GM23338 (cell line): Measurements from ENCODE around the gene UBQLNL. TPM values are rescaled to one million over a fixed set of nuclear protein-coding genes. Genes with fewer than 3 reads are reported as not detected.

Source experiments
- polyA plus RNA-seq: library from polyadenylated mRNA; unstranded; fragments of >200 nt; fragmentation: Nextera tagmentation; extraction: Ambion mirVana; gene quantifications from 2 replicates; pipeline ENCODE4 v1.2.1, GENCODE V29; 2016
- total RNA-seq: library from RNA; depleted of rRNA; stranded (reverse); fragments of >200 nt; shearing (Covaris generic); gene quantifications from 2 replicates; pipeline ENCODE4 v1.2.3, GENCODE V29; 2014; rRNA removed

The UBQLNL gene
- total and polyA plus RNA-seq, 2 experiments from 2014 or later, result 0.52 TPM; not detected in 1

Other genes with a start within 250 kb of the UBQLNL start
- gene HBE1, start 246.8 kb downstream of the UBQLNL start, total RNA-seq, result 1.0 TPM in 1 of 2 replicates, not detected in the other
- gene HBE1, start 246.8 kb downstream of the UBQLNL start, polyA plus RNA-seq, result not detected in 2 replicates
- not detected in 2 replicates for gene OR51B4, start 214.8 kb downstream of the UBQLNL start, total RNA-seq
- gene OR51B4, start 214.8 kb downstream of the UBQLNL start, polyA plus RNA-seq, result not detected in 2 replicates
- not detected in 2 replicates for gene OR51B2, start 192.4 kb downstream of the UBQLNL start, total RNA-seq
- not detected in 2 replicates for gene OR51B2, start 192.4 kb downstream of the UBQLNL start, polyA plus RNA-seq
- gene OR51B5, start 173.2 kb downstream of the UBQLNL start, total RNA-seq, result not detected in 2 replicates
- gene OR51B5, start 173.2 kb downstream of the UBQLNL start, polyA plus RNA-seq, result not detected in 2 replicates
- gene OR51B6, start 165.2 kb downstream of the UBQLNL start, total RNA-seq, result not detected in 2 replicates
- not detected in 2 replicates for gene OR51B6, start 165.2 kb downstream of the UBQLNL start, polyA plus RNA-seq
- gene OR51M1, start 132.9 kb downstream of the UBQLNL start, total RNA-seq, result 0.03 and 0.35 TPM in 2 replicates
- not detected in 2 replicates for gene OR51M1, start 132.9 kb downstream of the UBQLNL start, polyA plus RNA-seq
- not detected in 2 replicates for gene OR51Q1, start 94.6 kb downstream of the UBQLNL start, total RNA-seq
- not detected in 2 replicates for gene OR51Q1, start 94.6 kb downstream of the UBQLNL start, polyA plus RNA-seq
- gene OR51I1, start 75.2 kb downstream of the UBQLNL start, total RNA-seq, result 1.1 TPM in 1 of 2 replicates, not detected in the other
- gene OR51I1, start 75.2 kb downstream of the UBQLNL start, polyA plus RNA-seq, result not detected in 2 replicates
- not detected in 2 replicates for gene OR51I2, start 67.4 kb downstream of the UBQLNL start, total RNA-seq
- gene OR51I2, start 67.4 kb downstream of the UBQLNL start, polyA plus RNA-seq, result not detected in 2 replicates
- gene OR52D1, start 28.0 kb downstream of the UBQLNL start, total RNA-seq, result not detected in 2 replicates
- not detected in 2 replicates for gene OR52D1, start 28.0 kb downstream of the UBQLNL start, polyA plus RNA-seq
- gene UBQLN3, start 6.7 kb downstream of the UBQLNL start, total RNA-seq, result not detected in 2 replicates
- not detected in 2 replicates for gene UBQLN3, start 6.7 kb downstream of the UBQLNL start, polyA plus RNA-seq
- 0.28 TPM in 1 of 2 replicates, not detected in the other for gene OR52H1, start 31.8 kb upstream of the UBQLNL start, total RNA-seq
- not detected in 2 replicates for gene OR52H1, start 31.8 kb upstream of the UBQLNL start, polyA plus RNA-seq
- gene OR52B6, start 64.2 kb upstream of the UBQLNL start, total RNA-seq, result not detected in 2 replicates
- not detected in 2 replicates for gene OR52B6, start 64.2 kb upstream of the UBQLNL start, polyA plus RNA-seq
- 49.0 and 50.8 TPM in 2 replicates for gene TRIM6, start 79.9 kb upstream of the UBQLNL start, total RNA-seq
- gene TRIM6, start 79.9 kb upstream of the UBQLNL start, polyA plus RNA-seq, result 24.3 and 26.4 TPM in 2 replicates
- 1.1 and 2.6 TPM in 2 replicates for gene TRIM34, start 108.3 kb upstream of the UBQLNL start, total RNA-seq
- gene TRIM34, start 108.3 kb upstream of the UBQLNL start, polyA plus RNA-seq, result 0.57 and 1.9 TPM in 2 replicates
- 17.7 and 20.8 TPM in 2 replicates for gene TRIM5, start 168.4 kb upstream of the UBQLNL start, total RNA-seq
- gene TRIM5, start 168.4 kb upstream of the UBQLNL start, polyA plus RNA-seq, result 16.1 and 21.0 TPM in 2 replicates
- gene TRIM22, start 173.1 kb upstream of the UBQLNL start, total RNA-seq, result 30.9 and 41.1 TPM in 2 replicates
- 17.8 and 23.9 TPM in 2 replicates for gene TRIM22, start 173.1 kb upstream of the UBQLNL start, polyA plus RNA-seq
- gene OR56B1, start 219.7 kb upstream of the UBQLNL start, total RNA-seq, result 0.28 TPM in 1 of 2 replicates, not detected in the other
- not detected in 2 replicates for gene OR56B1, start 219.7 kb upstream of the UBQLNL start, polyA plus RNA-seq
- 0.27 TPM in 1 of 2 replicates, not detected in the other for gene OR52N4, start 237.5 kb upstream of the UBQLNL start, total RNA-seq
- gene OR52N4, start 237.5 kb upstream of the UBQLNL start, polyA plus RNA-seq, result not detected in 2 replicates